ENCODE measurements around the gene NRAP. TPM values are rescaled to one million over a fixed set of nuclear protein-coding genes. Genes with fewer than 3 reads are reported as not detected.

Gene NRAP
- total RNA-seq, 4 donors from 2014 or later, result 0.16 to 12.3 (median 1.1) TPM; not detected in 1

DNA sequence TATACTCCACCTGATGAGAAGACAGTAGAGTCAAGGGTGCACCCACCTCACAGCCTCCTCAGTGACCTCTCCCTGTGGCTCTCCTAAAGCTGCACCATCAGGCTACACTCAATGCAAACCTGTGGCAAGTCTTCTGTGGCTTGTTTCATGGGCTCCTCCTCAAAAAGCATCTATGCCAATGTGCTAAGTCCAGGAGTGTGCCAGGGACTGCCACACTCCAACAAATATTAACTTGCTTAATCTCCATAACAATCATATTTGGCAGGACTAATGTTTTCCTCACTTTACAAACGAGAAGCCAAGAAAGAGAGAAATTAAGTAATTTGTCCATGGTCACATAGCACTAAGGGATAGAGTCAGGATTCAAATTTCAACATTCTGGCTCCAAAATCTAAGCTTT is 11.9 kb downstream of the NRAP start:
- intact Hi-C loops (cut with DNase I; ENCODE audit: low total_unique reads), result no loop called here
- in situ Hi-C loops (cut with MboI; ENCODE audit: low pct_ligation_motif_present in 1 of 4, low pct_unique_long_range_greater_than_20kb in 1 of 4, low sequenced_read_pairs in 3 of 4), result no loop called here
- no peak overlapping the region for H3K4me3 ChIP-seq
- DNase-seq, result no peak
- H3K27ac ChIP-seq, result no peak overlapping the region
- no peaks in the 10 kb centered on the region for H3K9me3 ChIP-seq
- H3K4me1 ChIP-seq, result no peaks in the 10 kb centered on the region
- no peaks in the 10 kb centered on the region for H3K27me3 ChIP-seq
- WGBS, 2 donors (ENCODE audit: low coverage in 1 of 2), result 68% methylated on average over 1 of the region's 1 CpG; no CpG with 5 or more reads in 1 of the 2 donors
- H3K36me3 ChIP-seq, result no peaks in the 10 kb centered on the region
- TF ChIP-seq EP300 (IDR thresholded peaks at IDR 0.05; ENCODE audit: low read depth) (no peak), POLR2AphosphoS5 (IDR thresholded peaks at IDR 0.05) (no peak), POLR2A (IDR thresholded peaks at IDR 0.05) (no peak)
- TF ChIP-seq, protein P1, sequence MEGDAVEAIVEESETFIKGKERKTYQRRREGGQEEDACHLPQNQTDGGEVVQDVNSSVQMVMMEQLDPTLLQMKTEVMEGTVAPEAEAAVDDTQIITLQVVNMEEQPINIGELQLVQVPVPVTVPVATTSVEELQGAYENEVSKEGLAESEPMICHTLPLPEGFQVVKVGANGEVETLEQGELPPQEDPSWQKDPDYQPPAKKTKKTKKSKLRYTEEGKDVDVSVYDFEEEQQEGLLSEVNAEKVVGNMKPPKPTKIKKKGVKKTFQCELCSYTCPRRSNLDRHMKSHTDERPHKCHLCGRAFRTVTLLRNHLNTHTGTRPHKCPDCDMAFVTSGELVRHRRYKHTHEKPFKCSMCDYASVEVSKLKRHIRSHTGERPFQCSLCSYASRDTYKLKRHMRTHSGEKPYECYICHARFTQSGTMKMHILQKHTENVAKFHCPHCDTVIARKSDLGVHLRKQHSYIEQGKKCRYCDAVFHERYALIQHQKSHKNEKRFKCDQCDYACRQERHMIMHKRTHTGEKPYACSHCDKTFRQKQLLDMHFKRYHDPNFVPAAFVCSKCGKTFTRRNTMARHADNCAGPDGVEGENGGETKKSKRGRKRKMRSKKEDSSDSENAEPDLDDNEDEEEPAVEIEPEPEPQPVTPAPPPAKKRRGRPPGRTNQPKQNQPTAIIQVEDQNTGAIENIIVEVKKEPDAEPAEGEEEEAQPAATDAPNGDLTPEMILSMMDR (IDR thresholded peaks at IDR 0.05), result no peak

DNA sequence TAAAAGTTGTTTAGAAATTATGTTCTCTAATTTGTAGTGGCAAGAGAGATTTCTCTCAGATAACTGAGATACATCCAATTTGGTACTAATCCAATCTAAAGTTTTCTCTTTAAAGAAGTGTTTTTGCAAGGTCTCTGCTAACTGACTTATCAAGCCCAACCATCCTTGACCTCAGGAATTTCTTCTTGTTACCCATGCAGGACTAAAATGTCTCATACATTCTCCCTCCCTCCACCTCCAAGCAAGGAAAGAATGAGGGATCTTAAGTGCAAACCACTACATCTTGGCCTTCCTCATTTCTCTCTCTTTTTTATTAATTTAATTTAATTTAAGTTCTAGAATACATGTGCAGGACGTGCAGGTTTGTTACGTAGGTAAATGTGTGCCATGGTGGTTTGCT is 12.8 kb downstream of the NRAP start:
- no peaks in the 10 kb centered on the region for H3K9me3 ChIP-seq
- peaks cover 0 to 2% (median 0%) of the 10 kb centered on the region in 4 donors for H3K4me1 ChIP-seq
- no peaks in the 10 kb centered on the region for H3K36me3 ChIP-seq
- no peak for DNase-seq
- 50 to 90% methylated on average over 2 of the region's 2 CpGs for WGBS, 2 donors (ENCODE audit: low coverage in 1 of 2)
- in situ Hi-C loops (cut with MboI; ENCODE audit: low pct_ligation_motif_present in 1 of 4, low pct_unique_long_range_greater_than_20kb in 1 of 4, low sequenced_read_pairs in 3 of 4) (no loop called here), intact Hi-C loops (cut with DNase I; ENCODE audit: low total_unique reads) (no loop called here)
- no peaks in the 10 kb centered on the region for H3K27me3 ChIP-seq
- no peak for TF ChIP-seq POLR2AphosphoS5 (IDR thresholded peaks at IDR 0.05)
- TF ChIP-seq, protein P1 (IDR thresholded peaks at IDR 0.05), result no peak
- no peak for TF ChIP-seq POLR2A (IDR thresholded peaks at IDR 0.05)
- TF ChIP-seq EP300 (IDR thresholded peaks at IDR 0.05; ENCODE audit: low read depth), result no peak
- H3K27ac ChIP-seq, result no peak overlapping the region
- no peak overlapping the region for H3K4me3 ChIP-seq

DNA sequence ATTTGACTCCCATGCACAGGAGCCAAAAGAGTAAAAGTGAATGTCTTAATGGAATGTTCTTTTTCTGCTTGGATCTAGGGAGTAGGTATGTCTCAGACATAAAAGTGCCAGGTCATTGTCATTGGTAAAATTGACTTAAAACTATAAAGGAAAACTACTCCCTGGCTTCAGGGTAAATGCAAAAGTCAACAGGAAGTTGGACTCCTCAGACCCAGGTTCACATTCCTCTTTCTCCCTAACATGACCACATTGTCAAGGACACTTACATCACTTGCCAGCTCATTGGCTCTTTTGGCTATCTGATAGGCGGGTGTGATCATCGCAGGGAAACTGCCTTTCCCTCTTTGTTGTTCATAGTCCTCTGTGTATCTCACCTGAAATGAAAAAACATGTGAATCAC is 13.7 kb downstream of the NRAP start:
- intact Hi-C loops (cut with DNase I; ENCODE audit: low total_unique reads) (no loop called here), in situ Hi-C loops (cut with MboI; ENCODE audit: low pct_ligation_motif_present in 1 of 4, low pct_unique_long_range_greater_than_20kb in 1 of 4, low sequenced_read_pairs in 3 of 4) (no loop called here)
- H3K36me3 ChIP-seq, result no peaks in the 10 kb centered on the region
- no peaks in the 10 kb centered on the region for H3K27me3 ChIP-seq
- no peak overlapping the region for H3K27ac ChIP-seq
- H3K4me3 ChIP-seq, result no peak overlapping the region
- H3K4me1 ChIP-seq, result peaks cover 0 to 11% (median under 1%) of the 10 kb centered on the region in 4 donors
- TF ChIP-seq, protein P1 (IDR thresholded peaks at IDR 0.05), result no peak
- no peak for TF ChIP-seq POLR2AphosphoS5 (IDR thresholded peaks at IDR 0.05)
- no peak for TF ChIP-seq EP300 (IDR thresholded peaks at IDR 0.05; ENCODE audit: low read depth)
- TF ChIP-seq POLR2A (IDR thresholded peaks at IDR 0.05), result no peak
- 89 to 100% methylated on average over 2 of the region's 2 CpGs for WGBS, 2 donors (ENCODE audit: low coverage in 1 of 2)
- no peaks in the 10 kb centered on the region for H3K9me3 ChIP-seq
- DNase-seq, result no peak

DNA sequence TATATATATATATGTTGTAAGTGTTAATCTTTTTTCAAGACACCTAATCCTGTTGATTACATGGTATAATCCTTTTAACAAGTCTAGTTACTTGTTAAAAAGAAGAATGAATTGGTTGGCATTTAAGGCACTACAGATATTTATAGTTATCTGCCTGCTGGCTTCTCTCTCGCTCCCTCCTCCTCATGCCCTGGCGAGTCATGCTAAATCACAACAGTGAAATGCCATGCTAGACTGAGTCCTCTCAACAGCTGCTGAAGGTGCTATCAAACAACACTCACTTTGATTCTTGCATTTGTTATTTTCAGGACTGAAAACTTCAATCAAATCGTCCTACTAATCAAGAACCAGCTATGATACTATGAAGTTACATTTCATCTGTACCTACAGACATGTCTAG is 15.4 kb downstream of the NRAP start:
- DNase-seq, result no peak
- Histone ChIP-seq H3K27me3 (no peaks in the 10 kb centered on the region), H3K36me3 (no peaks in the 10 kb centered on the region), H3K27ac (no peak overlapping the region), H3K4me3 (no peak overlapping the region), H3K4me1 (peaks cover 0 to 18% (median 8%) of the 10 kb centered on the region in 4 donors), H3K9me3 (no peaks in the 10 kb centered on the region)
- 60 to 71% methylated on average over 3 of the region's 3 CpGs for WGBS, 2 donors (ENCODE audit: low coverage in 1 of 2)
- TF ChIP-seq EP300 (IDR thresholded peaks at IDR 0.05; ENCODE audit: low read depth) (no peak), POLR2AphosphoS5 (IDR thresholded peaks at IDR 0.05) (no peak), POLR2A (IDR thresholded peaks at IDR 0.05) (no peak)
- TF ChIP-seq, protein P1 (IDR thresholded peaks at IDR 0.05), result no peak
- intact Hi-C loops (cut with DNase I; ENCODE audit: low total_unique reads) (no loop called here), in situ Hi-C loops (cut with MboI; ENCODE audit: low pct_ligation_motif_present in 1 of 4, low pct_unique_long_range_greater_than_20kb in 1 of 4, low sequenced_read_pairs in 3 of 4) (no loop called here)

All from transverse colon (tissue), 4 donors.